ENCODE measurements around the gene DGKH. TPM values are rescaled to one million over a fixed set of nuclear protein-coding genes. Genes with fewer than 3 reads are reported as not detected.

DGKH gene
- polyA plus RNA-seq, 1 donor from 2014 or later, result 0.03 TPM

DNA sequence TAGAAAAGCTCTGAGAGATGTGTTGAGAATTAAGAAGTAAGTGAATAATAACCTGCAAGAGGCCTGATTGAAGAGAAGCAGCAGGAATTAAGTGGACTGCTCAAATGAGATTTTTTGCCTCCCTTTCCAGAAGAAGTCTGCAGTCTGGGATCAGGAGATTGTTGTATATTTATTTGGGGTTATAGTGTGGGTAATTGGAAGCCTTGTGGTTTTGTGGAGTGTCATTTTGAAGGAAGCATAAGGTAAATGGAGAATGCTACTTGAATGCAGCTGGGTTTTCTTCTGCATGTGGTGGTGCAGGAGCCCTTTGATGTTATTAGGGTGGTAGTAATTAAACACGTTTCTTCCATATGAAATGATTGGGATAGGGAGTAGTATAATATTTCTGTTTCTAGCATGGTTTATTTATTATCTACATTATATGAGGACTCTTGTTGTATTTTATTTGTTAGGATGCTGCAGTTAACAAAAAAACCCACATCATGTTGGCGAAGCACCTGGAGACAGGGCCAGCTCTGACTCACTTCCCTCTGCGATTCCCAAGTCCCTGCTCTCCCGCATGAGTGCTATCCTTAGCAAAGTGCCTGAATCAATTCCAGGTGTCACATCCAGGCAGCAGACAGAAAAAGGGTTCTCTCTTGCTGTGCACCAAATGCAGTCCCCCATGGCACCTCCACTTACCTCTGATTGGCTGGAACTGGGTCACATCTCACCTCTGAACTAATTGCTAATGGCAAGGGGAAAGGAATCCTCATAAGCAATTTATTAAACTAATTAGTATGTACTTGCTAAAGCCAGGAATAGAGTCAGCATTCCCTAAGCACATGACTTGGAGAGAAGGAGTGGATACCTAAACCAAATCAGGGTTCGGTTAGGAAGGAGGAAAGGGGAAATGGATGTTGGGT lies 54.8 kb downstream of the DGKH start:
- H3K27me3 Mint-ChIP-seq, result no peaks in the 10 kb centered on the region
- H3K27ac Mint-ChIP-seq, result no peak overlapping the region
- H3K4me3 Mint-ChIP-seq, result no peak overlapping the region
- H3K9me3 Mint-ChIP-seq, result peaks cover 0 to 2% (median 0%) of the 10 kb centered on the region in 3 donors
- H3K4me1 Mint-ChIP-seq, result peaks cover 0 to 2% (median 0%) of the 10 kb centered on the region in 3 donors
- peaks cover 3% of the 10 kb centered on the region for H3K36me3 Mint-ChIP-seq

DNA sequence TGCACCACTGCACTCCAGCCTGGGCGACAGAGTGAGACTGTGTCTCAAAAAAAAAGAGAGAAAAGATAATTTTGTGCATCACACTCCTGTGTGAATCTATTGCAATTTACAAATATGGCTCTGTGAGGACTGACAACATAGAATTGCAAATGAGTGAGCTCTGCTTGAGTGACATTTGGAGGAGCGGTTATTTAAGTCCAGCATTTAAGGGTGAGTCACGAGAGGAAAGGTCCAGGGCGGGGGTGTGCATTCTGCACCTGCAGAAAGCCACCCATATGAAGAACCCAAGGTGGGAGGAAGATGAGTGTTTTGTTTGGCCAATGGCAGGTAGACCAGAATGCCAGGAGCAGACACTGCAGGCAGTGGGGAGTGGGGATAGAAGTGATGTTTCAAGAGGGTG lies 58.5 kb downstream of the DGKH start:
- H3K27ac Mint-ChIP-seq, result no peak overlapping the region
- no peak overlapping the region for H3K4me3 Mint-ChIP-seq
- H3K9me3 Mint-ChIP-seq, result peaks cover 0 to 2% (median 0%) of the 10 kb centered on the region in 3 donors
- H3K4me1 Mint-ChIP-seq, result peaks cover 0 to 2% (median 0%) of the 10 kb centered on the region in 3 donors
- H3K27me3 Mint-ChIP-seq, result no peaks in the 10 kb centered on the region
- peaks cover 3% of the 10 kb centered on the region for H3K36me3 Mint-ChIP-seq

DNA sequence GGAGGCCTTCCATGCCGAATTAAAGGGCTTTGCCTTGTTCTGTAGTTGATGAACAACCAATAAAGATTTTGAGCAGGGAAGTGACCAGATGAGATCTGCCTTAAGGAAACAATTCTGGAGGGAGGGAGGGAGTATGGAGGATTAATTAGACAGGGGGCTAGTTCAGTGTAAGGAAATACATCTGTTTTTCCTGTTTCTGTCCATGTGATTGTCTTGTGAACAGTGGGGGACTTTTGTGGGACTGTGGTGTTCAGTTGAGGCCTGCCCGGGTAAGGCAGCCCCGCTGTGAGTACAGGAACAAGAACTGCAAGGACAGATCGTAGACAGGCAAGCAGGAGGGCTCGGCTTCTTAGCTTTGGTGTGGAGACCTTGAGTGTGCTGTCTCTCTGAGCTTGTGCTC lies 59.0 kb downstream of the DGKH start:
- Mint-ChIP-seq H3K9me3 (peaks cover 0 to 2% (median 0%) of the 10 kb centered on the region in 3 donors), H3K36me3 (peaks cover 3% of the 10 kb centered on the region), H3K4me1 (peaks cover 0 to 2% (median 0%) of the 10 kb centered on the region in 3 donors), H3K27me3 (no peaks in the 10 kb centered on the region), H3K27ac (no peak overlapping the region), H3K4me3 (no peak overlapping the region)

DNA sequence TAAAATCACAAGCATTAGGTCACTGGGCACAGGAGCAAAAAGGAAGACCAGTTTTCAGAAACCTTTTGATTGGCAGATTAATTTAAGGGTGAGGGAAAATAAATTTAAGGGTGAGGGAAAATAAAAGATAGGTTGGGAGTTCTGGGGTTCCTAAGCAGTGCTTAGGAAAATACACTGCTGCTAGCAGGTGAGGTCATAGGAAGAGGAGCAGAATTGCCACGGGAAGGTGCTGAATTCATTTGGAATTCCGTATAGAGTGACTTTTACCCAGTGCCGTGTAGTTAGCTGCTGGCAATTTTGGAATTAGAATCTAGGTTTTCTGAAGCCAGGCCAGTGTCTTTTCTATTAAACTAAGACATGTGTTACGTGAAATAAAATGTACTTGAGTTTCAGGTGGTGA lies 59.8 kb downstream of the DGKH start:
- peaks cover 3% of the 10 kb centered on the region for H3K36me3 Mint-ChIP-seq
- peaks cover 0 to 2% (median 0%) of the 10 kb centered on the region in 3 donors for H3K9me3 Mint-ChIP-seq
- no peaks in the 10 kb centered on the region for H3K27me3 Mint-ChIP-seq
- no peak overlapping the region for H3K27ac Mint-ChIP-seq
- peaks cover 0 to 2% (median 0%) of the 10 kb centered on the region in 3 donors for H3K4me1 Mint-ChIP-seq
- H3K4me3 Mint-ChIP-seq, result no peak overlapping the region

DNA sequence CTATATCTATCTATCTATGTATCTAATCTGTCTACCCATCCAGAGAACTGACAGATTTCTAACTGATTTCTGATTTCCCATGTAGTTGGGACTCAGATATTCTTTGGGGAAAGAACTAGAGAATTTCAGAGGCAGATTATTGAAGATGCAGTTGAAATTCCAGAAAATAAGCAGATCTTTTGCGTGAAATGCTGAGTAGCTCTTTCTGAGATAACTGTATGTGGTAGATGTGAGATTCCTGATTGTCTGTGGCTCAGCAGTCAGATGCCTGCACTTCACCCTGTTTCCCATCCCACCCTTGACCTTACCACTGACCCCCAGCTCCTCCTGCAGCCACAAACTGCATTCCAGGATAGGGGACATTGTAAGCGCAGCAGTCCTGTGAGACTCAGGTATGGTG lies 61.5 kb downstream of the DGKH start:
- Mint-ChIP-seq H3K9me3 (no peaks in the 10 kb centered on the region), H3K27me3 (no peaks in the 10 kb centered on the region), H3K36me3 (peaks cover 3% of the 10 kb centered on the region), H3K27ac (no peak overlapping the region), H3K4me1 (peaks cover 0 to 2% (median 0%) of the 10 kb centered on the region in 3 donors), H3K4me3 (no peak overlapping the region)

DNA sequence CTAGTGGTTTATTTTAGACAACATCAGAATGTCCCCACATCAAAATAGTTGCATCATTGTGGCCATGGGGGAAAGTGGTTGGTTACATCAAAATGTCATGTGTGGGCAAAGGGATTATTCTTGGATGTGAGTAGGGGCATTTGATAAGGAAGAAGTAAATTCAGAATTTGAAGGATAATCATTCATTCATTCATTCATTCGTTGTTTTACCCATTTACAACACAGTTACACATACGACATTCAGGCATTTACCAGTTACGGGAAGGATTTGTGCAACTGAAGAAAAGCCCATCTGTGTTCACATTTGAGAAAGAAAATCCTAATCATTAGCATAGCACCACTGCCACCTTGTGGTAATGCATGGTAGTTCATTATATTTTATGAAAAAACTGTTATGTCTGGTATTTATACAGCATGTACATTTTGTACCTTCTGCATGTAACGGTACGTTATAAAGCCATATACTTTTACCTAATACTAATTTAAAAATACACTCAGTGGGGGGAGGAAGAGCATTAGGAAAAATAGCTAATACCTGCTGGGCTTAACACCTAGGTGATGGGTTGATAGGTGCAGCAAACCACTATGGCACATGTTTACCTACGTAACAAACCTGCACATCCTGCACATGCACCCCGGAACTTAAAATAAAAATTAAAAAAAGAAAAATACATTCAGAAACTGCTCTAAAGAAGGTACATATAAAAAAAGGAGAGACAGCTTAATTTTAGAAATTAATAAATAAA lies 62.1 kb downstream of the DGKH start:
- Mint-ChIP-seq H3K27me3 (no peaks in the 10 kb centered on the region), H3K27ac (peak overlapping the region in 1 of 3 donors; percentile 16), H3K9me3 (no peaks in the 10 kb centered on the region), H3K4me1 (peaks cover 0 to 2% (median 0%) of the 10 kb centered on the region in 3 donors), H3K4me3 (no peak overlapping the region), H3K36me3 (peaks cover 3% of the 10 kb centered on the region)

DNA sequence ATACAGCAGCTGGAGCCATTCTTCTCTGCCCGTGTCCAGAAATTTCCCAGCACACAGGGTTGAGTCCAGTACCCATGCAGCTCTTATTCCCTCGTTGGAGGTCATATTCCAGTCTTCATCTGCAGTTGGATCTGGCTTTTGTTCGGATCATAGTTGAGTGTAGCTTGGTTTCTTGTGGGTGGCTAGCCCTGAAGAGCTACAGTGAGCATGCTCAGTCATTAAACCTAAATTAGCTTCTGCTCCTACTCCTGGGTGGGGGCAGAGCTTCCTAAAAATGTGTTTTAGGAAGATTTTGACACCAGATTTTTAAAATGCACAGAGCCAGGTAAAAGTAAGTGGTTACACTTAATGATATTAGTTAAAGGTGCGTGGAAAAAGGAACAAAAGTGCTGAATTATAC lies 64.4 kb downstream of the DGKH start:
- Mint-ChIP-seq H3K9me3 (no peaks in the 10 kb centered on the region), H3K27ac (no peak overlapping the region), H3K36me3 (no peaks in the 10 kb centered on the region), H3K4me1 (peaks cover 0 to 2% (median 0%) of the 10 kb centered on the region in 3 donors), H3K4me3 (no peak overlapping the region), H3K27me3 (no peaks in the 10 kb centered on the region)

DNA sequence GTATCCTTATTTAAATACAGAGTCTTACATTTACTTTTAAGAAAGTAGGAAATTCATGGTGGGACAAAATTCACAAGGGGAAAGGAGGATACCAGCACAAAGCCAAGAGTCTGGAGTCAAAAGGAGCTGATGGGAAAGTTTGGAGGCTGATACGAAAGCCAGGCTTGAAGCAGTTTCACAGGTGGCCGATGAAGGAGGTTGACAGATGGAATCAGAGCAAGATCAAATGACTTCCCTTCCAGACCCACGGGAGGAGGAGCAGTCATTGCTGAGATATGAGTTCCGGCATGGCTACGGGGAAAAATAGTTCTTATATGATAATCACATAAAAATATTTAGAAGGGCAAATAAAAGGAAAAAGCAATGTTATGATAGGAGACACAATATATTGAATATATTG lies 65.0 kb downstream of the DGKH start:
- Mint-ChIP-seq H3K4me1 (peaks cover 0 to 2% (median 0%) of the 10 kb centered on the region in 3 donors), H3K27me3 (no peaks in the 10 kb centered on the region), H3K4me3 (no peak overlapping the region), H3K36me3 (no peaks in the 10 kb centered on the region), H3K27ac (no peak overlapping the region), H3K9me3 (no peaks in the 10 kb centered on the region)

DNA sequence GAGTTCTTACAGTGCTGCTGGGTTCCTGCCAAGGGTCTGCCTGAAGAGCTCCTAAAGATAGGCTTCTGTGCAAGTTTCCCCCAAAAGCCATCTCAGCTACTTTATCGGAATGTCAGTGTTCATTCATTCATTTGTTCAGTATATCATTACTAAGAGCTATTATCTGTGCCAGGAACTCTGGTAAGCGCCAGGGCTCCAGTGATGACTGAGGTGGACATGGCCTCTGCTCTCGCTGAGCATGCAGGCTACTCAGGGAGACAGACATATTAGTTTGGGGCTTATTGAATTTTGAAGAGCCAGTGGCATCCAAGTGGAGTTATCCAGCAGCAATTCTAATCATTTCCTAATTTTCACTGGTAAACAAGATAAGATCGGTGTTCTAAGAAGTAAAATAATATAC lies 65.8 kb downstream of the DGKH start:
- no peak overlapping the region for H3K4me3 Mint-ChIP-seq
- no peaks in the 10 kb centered on the region for H3K9me3 Mint-ChIP-seq
- no peaks in the 10 kb centered on the region for H3K36me3 Mint-ChIP-seq
- no peaks in the 10 kb centered on the region for H3K27me3 Mint-ChIP-seq
- H3K27ac Mint-ChIP-seq, result no peak overlapping the region
- H3K4me1 Mint-ChIP-seq, result peaks cover 0 to 2% (median 0%) of the 10 kb centered on the region in 3 donors

DNA sequence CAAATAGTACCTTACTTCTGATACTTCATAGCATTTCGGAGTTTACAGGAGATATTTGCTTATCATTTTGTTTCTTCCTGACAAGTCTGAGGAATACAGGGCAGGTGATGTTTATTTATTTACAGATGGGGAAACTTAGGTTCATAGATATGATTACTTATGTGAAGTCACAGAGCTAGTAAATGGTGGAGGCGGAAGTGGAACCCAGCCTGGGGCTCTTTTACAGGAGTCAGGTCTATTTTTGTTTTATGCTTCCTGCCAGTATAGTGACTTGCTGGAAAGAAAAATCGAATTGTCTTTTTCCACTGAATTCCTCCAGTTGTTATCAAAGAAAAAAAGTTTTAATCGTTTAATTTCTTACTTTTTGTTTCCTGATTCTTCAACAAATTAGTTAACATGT lies 66.5 kb downstream of the DGKH start:
- Mint-ChIP-seq H3K4me1 (peaks cover 0 to 2% (median 0%) of the 10 kb centered on the region in 3 donors), H3K36me3 (no peaks in the 10 kb centered on the region), H3K9me3 (no peaks in the 10 kb centered on the region), H3K27me3 (no peaks in the 10 kb centered on the region), H3K4me3 (no peak overlapping the region), H3K27ac (no peak overlapping the region)

DNA sequence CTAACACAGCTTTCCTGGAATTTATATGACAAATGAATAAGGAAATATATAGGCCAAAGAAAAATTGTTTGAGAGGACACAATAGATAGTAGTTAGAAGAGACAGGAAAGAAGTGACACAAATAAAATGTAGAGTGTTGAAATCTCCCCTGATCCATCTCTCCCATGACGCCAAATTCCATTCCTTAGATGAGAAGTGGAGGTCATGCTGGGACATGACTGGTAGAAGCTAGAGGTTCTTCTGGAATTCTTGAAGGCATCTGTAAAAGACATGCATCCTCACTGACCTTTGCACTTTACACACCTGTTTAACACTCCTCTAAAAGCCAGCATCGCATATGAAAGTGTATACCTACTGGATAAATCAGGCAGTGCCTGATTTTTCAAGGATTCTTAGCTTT lies 67.8 kb downstream of the DGKH start:
- H3K27ac Mint-ChIP-seq, result no peak overlapping the region
- H3K4me3 Mint-ChIP-seq, result no peak overlapping the region
- H3K9me3 Mint-ChIP-seq, result no peaks in the 10 kb centered on the region
- no peaks in the 10 kb centered on the region for H3K27me3 Mint-ChIP-seq
- no peaks in the 10 kb centered on the region for H3K36me3 Mint-ChIP-seq
- no peaks in the 10 kb centered on the region for H3K4me1 Mint-ChIP-seq

DNA sequence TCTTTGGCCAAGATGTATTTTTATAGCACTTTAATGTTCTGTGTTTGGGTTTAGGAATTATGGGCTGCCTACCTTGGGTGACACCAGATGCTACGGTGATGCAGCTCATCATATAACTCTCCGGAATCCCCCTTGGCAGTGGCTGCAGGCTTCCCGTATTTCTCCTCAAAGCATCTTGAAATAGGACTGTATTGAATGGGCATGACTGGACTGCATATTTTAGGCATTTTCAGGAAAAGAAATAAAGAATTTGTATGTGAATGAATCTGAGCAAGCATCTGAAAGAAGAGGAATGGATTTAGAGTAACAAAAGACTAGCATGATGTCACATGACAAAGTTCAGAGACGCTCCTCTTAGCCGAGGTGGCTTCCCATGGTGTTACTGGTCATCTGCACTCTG lies 70.6 kb downstream of the DGKH start:
- Mint-ChIP-seq H3K4me3 (no peak overlapping the region), H3K27me3 (no peaks in the 10 kb centered on the region), H3K9me3 (no peaks in the 10 kb centered on the region), H3K4me1 (no peaks in the 10 kb centered on the region), H3K36me3 (no peaks in the 10 kb centered on the region), H3K27ac (no peak overlapping the region)

DNA sequence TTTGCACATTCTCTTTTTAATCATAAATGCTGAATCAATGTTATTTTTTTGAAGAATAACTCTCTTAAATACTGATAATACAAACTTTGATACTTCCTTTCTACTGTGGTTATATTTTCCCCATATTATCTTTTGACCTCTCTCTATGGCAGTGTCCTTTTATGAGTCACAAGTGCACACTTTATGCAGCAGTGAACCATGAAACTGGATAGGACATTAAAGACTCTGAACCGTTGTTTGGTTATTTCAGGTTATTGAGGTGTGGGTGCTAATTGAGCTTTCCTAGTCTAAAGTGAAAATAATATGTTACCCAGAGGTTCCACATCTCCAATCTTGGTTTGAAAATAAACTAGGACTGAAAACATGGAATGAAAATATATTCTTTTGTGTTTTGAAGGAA lies 71.4 kb downstream of the DGKH start:
- Mint-ChIP-seq H3K9me3 (no peaks in the 10 kb centered on the region), H3K4me3 (no peak overlapping the region), H3K36me3 (no peaks in the 10 kb centered on the region), H3K27ac (no peak overlapping the region), H3K4me1 (no peaks in the 10 kb centered on the region), H3K27me3 (no peaks in the 10 kb centered on the region)

DNA sequence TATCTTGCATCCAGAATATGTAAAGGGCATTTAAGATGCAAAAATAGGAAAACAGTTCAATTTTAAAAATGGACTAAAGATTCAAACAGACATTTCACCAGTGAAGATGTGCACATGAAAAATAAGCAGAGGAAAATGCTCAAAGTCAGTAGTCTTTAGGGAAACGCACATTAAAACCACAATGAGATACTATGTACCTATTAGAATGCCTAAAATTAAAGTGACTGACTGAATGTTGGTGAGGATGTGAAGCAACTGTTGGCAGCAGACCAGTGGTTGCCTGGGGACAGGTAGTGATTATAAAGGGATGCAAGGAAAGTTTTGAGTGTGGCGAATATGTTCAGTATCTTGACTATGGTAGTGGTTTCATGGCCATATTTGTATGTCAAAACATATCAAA lies 75.2 kb downstream of the DGKH start:
- Mint-ChIP-seq H3K36me3 (peaks cover 2% of the 10 kb centered on the region), H3K9me3 (no peaks in the 10 kb centered on the region), H3K4me1 (no peaks in the 10 kb centered on the region), H3K4me3 (no peak overlapping the region), H3K27ac (no peak overlapping the region), H3K27me3 (no peaks in the 10 kb centered on the region)

DNA sequence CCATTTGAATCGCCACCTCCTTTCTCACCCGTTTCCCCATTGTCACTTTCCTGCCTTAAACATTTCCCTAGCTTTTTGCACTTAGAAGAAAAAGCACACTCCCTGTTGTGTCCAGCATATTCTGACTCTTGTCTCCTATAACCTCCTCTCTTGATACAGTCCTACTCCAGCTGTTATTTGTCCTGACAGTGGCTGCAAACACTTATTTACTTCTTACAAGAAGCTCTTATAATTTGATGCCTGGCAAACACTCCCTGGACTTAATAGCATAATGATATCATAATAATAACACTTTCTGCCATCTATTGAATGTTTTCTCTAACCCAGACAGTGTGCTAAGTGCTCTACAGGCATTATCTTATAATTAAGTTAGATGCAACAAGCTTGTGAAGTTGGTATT lies 76.6 kb downstream of the DGKH start:
- H3K27ac Mint-ChIP-seq, result no peak overlapping the region
- peaks cover 2% of the 10 kb centered on the region for H3K36me3 Mint-ChIP-seq
- H3K27me3 Mint-ChIP-seq, result no peaks in the 10 kb centered on the region
- H3K9me3 Mint-ChIP-seq, result no peaks in the 10 kb centered on the region
- no peaks in the 10 kb centered on the region for H3K4me1 Mint-ChIP-seq
- no peak overlapping the region for H3K4me3 Mint-ChIP-seq
